GM18951 (cell line): Measurements from ENCODE around the gene PLEKHA7.

Experiments used
- POLR2A ChIP-seq: IDR thresholded peaks from 4 replicates; pipeline ENCODE4 v1.6.1; 2011; ENCODE audit warnings: mild to moderate bottlenecking; ENCODE audit not compliant: insufficient read length, insufficient read depth; ENCODE audit errors: extremely low read depth
- in situ Hi-C: fragments of 300-500 bp; cut with MboI; formaldehyde crosslinking; loops from one replicate; pipeline ENCODE4 v1.12.0; 2022; ENCODE audit warnings: low sequenced_read_pairs, mixed read lengths, inconsistent platforms; ENCODE audit not compliant: unreplicated experiment

The PLEKHA7 gene

DNA sequence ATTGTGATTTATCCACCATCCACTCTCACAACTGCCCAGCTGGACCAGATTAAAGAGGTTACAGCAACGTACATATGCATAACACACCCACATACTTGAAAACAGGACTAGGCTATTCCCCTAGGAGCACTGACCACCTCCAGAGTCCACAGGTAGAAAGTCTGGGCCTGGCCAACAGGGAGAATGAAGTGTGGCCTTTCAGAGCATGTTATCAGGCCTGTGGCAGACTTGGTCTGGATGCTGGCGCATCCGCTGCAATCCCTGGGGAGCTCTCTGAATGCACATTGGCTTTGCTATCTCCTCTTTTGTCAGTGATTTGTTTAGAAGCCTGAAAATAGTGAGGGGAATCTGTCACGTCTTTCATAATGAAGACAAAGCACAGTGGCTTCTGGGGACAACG, 189.1 kb downstream of the PLEKHA7 start:
- TF ChIP-seq POLR2A: no peak
- in situ Hi-C loops: no loop called here

DNA sequence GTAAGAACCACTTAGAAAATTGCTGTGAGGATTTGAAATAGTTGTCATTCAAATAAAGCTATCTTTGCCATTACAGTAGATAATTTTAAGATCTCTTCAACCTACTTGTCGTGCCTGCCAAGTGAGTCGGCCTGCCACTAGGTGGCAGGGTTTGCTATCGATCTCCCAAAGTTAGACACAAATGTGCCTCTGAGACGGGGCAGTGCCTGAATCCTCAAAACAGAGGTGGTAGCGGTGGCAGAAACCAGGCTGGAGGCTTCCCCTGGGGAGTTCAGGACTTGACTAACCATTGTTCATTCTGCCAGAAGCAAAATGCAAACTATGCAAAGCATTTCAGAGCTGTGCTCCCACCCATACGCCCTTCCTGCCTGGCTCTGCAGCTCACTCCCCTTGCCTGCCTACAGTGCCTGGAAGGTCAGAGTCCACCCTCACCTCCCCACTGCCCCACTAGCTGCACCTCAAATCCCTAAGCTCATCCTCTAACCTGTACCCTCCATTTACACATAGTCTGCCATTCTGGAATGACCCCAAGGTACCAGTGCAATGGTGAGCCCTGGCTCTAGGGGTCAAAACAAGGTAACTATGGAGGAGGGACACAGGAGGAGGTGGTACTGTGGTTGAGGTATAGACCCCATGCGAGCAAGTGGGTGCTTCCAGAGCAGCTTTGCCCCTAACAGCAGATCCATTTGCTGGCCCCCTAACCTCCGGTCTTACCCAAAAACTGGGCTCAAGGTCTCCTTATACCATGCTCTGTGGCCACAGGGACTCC, 193.7 kb downstream of the PLEKHA7 start:
- no peak for TF ChIP-seq POLR2A
- in situ Hi-C loops: loop anchor here (25.0 kb wide), 1 partner anchor 242 kb away; no protein-coding TSS in a partner anchor

GRCh38 chr11:16818284-16818683, 195.9 kb downstream of the PLEKHA7 start:
- in situ Hi-C loops: loop anchor here (10.0 to 25.0 kb wide), 2 partner anchors 117 to 244 kb away; no protein-coding TSS in a partner anchor
- TF ChIP-seq POLR2A: no peak

GRCh38 chr11:16817351-16817750, 196.9 kb downstream of the PLEKHA7 start:
- no peak for TF ChIP-seq POLR2A

GRCh38 chr11:16816358-16817270, 197.6 kb downstream of the PLEKHA7 start:
- in situ Hi-C loops: loop anchor here (10.0 to 25.0 kb wide), 2 partner anchors 118 to 246 kb away; no protein-coding TSS in a partner anchor
- no peak for TF ChIP-seq POLR2A

More at GRCh38 chr11:16817351-16817750, 196.9 kb downstream of the PLEKHA7 start:
- in situ Hi-C loops: loop anchor here (10.0 to 25.0 kb wide), 2 partner anchors 117 to 245 kb away; no protein-coding TSS in a partner anchor

DNA sequence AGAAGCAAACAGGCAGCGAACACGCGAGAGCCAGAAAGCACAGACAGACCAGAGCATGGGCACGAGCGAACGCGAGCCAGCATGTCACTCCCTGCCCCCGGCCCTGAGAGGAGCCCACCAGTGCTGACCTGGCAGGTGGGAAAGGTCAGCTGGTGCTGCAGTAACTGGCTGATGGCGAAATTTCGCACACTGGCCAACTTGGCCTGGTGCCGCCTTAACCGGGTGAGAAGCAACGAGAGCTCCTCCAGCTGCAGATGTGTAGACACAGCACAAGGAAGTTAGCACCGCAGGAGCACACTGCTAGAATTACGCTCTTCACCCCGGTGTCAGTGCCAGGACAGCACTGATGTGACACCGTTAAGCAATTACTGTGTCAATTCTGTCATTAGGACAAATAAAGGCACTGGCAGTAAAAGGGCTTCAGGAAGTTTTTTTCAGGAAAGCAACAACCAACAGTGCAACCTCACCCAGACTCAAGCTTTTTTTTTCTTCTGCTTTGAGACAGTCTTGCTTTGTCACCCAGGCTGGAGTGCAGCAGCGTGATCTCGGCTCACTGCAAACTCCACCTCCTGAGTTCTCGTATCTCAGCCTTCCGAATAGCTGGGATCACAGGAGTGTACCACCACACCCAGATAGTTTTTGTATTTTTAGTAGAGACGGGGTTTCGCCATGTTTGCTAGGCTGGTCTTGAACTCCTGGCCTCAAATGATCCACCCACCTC, 199.0 kb downstream of the PLEKHA7 start:
- in situ Hi-C loops: loop anchor here (10.0 to 25.0 kb wide), 2 partner anchors 120 to 247 kb away; no protein-coding TSS in a partner anchor

GRCh38 chr11:16814410-16815046, 199.7 kb downstream of the PLEKHA7 start:
- no peak for TF ChIP-seq POLR2A
- in situ Hi-C loops: loop anchor here (10.0 to 25.0 kb wide), 2 partner anchors 120 to 248 kb away; no protein-coding TSS in a partner anchor

More for the DNA sequence above, 199.0 kb downstream of the PLEKHA7 start:
- no peak for TF ChIP-seq POLR2A

DNA sequence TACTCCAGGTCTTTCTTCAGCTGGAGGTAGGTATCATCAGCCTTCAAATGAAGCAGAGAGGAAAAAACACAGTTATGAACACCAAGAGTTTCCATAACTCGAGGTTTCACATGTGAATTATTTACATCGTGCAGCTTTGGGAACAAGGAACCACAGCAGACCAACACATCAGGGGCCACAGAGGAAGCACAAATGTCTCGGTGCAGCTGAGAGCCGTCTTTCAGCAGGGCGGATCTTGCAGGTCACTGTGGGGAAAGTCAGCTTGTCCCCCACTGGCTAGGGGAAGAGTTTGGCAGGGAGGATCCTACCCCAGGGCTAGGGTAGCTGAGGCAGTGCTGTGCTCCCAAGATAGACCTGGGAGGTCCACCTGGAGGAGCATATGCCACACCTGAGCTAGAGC, 201.1 kb downstream of the PLEKHA7 start:
- in situ Hi-C loops: loop anchor here (10.0 to 25.0 kb wide), 2 partner anchors 122 to 249 kb away; no protein-coding TSS in a partner anchor
- TF ChIP-seq POLR2A: no peak

DNA sequence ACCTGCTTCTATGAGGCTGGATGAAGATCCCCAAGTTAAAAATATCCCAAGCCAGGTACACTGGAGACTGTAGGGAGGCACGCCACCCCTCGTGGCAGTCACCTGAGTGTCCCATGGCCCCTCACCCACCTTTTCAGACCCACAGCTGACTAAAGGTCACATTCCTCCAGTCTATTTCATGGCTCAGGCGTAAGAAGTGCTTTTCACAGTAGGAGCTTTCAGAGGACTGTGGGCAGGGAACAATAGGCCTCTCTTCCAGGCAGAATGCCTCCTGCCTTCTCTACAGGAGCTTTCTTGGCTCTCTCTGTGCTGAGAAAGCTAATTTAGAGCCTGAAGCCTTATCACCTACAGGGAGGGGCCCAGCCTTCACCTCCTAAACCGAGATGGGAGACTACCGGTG, 201.9 kb downstream of the PLEKHA7 start:
- in situ Hi-C loops: loop anchor here (10.0 to 25.0 kb wide), 2 partner anchors 123 to 250 kb away; no protein-coding TSS in a partner anchor

DNA sequence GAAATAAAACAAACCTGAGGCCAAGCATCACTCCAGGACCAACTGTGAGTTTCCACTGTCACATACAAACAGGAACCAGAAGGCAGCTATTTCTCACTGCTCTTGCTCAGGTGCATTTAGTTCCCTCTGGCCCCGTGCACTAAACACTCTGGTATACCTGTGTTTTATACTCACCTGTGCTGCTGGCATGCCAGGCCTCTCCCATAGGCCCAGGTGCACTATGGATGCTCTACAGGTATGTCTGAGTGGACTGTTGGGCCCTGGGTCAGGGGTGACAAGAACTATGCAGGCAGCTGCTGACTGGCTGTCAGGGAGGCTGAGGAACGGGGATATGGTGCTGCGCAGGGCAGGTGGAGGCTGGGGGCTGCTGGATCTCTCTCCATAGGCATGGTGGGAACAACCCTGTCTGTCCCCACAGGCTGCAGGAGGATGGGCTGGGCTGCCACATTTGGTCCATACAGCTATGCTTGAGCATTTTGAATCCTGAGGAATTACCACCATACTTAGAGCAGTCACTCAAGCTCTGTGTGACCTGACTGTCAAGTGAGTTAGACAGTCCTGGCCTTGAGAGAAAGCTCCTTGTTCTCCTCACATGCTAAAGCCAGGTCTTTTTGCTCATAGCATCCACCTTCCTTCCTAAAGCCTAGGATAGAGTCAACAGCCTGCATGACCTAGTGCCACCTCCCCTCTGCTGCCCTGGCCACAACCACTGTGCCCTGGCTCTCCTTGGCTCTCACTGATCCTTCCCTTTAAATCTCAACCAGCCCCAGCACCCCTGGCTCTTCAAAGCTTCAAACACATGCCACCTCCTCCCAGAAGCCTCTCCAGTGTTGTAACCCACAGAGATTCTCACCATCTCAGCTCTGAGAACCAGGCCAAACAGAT, 202.8 kb downstream of the PLEKHA7 start:
- TF ChIP-seq POLR2A: no peak
- in situ Hi-C loops: loop anchor here (10.0 to 25.0 kb wide), 2 partner anchors 123 to 251 kb away; no protein-coding TSS in a partner anchor

More for the DNA sequence above, 201.9 kb downstream of the PLEKHA7 start:
- TF ChIP-seq POLR2A: no peak

GRCh38 chr11:16809886-16810668, 204.1 kb downstream of the PLEKHA7 start:
- no peak for TF ChIP-seq POLR2A
- in situ Hi-C loops: loop anchor here (10.0 to 25.0 kb wide), 2 partner anchors 125 to 252 kb away; no protein-coding TSS in a partner anchor
